COLO829 (cell line): ENCODE measurements around the gene RFPL2.

Experiments
- DNase-seq: peaks from one replicate; pipeline ENCODE4 v3.0.0; 2012; ENCODE audit warnings: low spot score

The RFPL2 gene

DNA sequence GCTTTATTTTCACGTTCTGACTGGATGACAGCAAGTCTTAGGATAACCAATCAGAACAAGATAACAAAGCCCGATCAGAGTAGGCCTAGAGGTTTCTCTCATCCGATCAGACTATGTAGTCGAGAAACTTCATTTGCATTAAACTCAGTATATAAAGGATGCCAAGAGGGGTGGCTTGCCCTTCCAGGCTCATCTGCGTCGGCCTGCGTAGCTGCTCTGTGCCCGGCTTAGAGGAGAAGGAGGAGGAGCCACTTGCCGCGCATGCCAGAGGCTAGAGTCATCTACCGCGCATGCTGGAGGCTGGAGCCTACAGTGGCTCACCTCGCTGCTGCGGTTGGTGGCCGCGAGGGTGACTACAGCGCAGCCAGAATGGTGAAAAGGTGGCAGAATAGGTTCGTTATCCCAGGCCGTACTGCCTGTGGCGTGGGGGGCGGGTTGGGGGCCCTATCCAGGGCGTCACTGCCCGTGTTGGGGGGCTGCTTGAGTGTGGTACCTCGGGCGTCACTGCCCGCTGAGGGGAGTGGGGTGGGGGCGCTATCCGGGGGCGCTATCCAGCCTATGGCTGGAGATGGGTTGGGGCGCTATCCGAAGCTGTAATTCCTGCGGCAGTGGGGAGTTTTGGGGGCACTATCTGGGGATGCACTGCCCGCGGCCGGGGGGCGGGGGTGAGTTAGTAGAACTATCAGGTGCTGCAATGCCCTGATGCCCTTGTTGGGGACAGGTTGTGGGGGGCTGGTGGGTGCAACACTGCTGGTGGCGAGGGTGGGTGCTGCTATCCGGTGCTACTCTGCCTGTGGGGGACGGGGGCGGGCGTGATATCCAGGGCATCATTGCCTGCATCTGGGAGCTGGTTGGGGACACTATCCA is at the start of gene RFPL2:
Gene RFPL2 (minus strand): TSS at position 218 of the 867 bp plus-strand sequence. CDS start 2,622 bp downstream, outside the sequence.
- peak; percentile 89 for DNase-seq

DNA sequence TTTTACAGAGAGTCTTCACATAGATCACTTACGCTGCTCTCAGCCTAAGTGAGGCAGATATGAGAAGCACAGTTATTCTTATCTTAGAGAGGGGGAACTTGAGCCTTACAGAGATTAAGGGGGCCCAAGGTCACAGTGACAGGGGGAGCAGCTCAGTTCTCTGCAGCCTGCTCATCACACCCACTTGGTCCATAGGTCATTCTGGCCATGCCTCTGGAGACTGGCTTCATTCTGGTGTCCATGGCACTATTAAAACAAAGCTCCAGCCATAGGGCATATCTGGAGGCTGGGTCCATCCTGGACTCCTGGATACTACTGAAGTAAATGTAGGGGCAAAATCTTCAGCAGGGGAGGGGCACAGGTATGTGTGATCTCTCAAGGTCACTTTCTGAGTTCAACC is 44.4 kb upstream of the RFPL2 start:
- no peak for DNase-seq

DNA sequence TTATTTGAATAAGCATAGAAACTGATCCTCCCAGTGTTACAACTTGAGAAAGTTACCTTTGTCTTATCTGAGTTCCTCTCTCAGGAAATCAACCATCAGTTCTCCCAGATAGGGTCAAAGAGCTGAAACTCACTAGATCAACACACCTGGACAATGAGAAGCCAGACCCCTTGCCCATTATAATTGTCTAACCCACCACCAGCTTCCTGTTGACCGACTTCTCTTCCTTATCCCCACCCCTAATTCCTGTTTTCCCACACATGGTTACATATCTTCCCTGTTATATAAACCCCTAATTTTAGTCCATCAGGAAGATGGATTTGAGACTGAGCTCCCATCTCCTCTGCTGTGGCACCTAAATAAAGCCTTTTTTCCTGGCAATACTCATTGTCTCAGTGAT is 43.4 kb upstream of the RFPL2 start:
- DNase-seq = no peak

DNA sequence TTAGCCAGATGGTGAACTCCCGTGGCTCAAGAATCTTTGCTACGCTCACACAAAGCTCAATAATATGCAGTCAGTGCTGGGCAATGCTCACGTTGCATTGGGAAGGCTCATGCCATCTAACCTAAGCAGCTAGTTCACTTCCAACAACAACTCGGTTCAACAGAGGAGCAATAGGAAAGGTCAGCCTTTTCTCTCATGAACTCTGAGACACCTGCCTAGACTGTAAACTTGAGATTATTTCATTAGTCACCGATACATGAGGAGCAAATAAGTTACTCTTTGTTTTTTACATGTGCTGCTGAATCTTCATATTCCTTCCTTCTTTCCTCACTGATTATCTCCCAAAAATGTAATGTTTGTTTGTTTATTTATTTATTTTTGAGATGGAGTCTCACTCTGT is 41.3 kb upstream of the RFPL2 start:
- no peak for DNase-seq

DNA sequence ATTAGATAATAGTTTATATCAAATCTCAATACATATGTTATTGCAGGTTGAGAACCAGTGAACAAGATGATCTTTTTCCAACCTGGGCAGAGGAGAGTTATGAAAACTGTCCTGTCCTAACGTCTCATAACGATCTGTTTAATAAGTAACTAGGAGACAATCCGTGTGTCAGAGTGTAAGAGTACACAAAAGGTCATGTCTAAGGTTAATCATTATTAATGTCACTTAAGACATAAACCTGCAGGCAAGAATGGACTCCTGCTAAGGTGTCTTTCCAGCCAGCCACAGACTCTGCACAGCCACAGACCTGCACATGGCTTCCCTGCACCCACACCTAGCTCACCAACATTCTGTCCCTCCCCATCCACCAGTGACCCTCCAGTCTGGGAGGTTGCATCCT is 40.2 kb upstream of the RFPL2 start:
- DNase-seq = no peak

DNA sequence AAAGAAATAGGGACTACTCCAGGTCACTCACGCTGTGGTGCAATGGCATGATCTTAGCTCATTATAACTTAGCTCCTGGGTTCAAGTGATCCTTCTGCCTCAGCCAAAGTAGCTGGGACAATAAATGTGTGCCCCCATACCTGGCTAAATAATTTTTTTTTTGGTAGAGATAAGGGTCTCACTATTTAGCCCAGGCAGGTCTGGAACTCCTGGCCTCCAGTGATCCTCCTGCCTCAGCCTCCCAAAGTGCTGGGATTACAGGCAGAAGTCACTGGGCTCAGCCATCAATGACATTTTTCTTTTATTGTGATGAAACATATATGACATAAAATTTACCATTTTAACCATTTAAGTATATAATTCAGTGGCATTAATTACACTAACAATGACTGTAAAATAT is 39.7 kb upstream of the RFPL2 start:
- DNase-seq = no peak

DNA sequence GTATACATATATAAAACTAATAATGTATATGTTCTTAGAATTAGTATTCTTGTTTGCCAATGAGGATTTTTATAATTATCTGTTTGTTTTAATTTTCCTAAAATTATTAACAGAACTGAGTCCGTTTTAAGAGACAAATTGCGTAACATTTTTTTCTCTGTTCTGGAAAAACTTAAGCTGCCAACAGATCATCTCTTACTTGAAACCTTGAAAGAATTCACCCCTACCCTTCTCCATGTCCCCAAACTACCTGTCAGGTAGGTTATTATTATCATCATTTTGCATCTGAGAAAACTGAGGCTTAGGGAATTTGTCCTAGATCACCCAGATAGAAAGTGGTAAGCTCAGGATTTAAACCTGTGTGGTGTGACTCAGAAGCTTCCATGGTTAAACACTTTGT is 35.6 kb upstream of the RFPL2 start:
- DNase-seq = no peak

DNA sequence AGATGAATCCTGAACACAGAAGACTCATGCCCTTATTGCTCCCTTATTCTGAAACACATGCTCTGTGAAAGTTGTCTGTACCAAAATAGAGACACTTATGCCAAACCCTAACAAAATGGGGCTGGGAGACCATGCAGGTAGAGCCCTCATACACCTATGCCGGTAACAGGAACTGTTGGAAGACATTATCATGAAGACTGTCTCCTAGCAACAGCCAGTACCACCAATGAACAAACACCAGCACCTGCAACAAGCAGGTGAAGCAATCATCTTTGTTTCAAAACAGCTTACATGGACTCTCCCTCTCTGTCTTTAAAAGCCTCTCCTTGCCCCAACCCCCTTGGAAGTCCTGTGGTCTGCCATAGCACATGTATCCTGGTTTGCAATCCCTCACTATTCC is 33.0 kb upstream of the RFPL2 start:
- no peak for DNase-seq

DNA sequence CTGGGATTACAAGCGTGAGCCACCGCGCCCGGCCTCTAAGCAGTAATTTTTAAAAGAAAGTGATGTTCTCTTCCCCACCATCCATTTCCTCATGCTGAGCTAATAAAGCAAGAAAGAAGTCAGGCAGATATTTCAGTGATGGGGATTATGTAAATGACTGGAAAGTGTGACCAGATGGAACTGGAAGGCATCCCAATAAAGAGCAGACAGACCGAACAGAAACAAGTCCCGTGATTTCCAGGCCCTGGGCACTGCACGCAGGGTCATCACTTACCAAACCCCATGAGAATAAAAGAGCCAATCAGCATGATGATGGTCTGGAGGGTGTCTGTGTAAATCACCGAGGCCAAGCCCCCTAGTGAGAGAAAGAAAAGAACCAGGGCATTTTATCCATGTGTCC is 32.1 kb upstream of the RFPL2 start:
- peak; percentile 35 for DNase-seq

DNA sequence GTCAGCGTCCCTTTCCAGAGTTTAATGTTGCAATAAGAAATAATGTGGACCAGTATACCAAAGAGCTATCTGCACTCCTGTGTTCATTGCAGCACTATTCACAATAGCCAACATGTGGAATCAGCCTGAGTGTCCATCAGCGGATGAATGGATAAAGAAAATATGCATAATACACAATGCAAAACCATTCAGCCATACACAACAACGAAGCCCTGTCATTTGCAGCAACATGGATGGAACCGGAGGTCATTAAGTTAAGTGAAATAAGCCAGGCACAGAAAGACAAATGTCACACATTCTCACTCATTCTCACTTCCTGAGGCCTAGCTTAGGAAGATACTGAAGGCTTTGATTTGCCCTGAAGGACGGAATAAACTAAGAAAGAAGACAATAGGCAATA is 28.2 kb upstream of the RFPL2 start:
- no peak for DNase-seq

DNA sequence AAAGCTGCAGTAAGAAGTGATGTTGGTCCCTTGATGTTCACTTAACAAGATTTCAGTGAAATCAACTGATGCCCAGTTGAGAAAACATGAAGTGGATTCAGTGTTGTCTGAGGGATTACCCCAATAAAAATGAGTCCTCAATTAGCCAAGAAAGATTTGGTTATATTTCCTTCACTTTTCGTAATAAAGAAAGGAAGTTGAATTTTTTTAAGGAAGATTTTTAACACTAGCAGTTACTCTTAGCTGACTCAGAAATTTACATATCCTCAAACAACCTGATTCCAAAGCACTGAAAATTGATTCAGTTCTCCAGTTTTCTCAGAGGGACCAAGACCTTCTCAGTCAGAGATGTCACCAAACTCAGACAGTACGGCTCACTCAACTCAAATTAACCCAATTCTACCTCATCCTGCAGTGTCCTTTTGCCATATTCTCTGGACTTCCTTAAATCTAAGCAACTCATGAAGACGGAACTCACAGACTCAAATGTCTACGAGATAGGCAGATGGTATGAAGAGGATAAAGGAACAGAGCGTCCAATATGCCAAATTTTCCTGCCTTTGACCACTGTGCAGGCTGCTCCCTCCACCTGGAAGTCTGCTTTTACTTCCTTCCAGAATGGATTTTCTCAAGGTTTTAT is 27.4 kb upstream of the RFPL2 start:
- no peak for DNase-seq

DNA sequence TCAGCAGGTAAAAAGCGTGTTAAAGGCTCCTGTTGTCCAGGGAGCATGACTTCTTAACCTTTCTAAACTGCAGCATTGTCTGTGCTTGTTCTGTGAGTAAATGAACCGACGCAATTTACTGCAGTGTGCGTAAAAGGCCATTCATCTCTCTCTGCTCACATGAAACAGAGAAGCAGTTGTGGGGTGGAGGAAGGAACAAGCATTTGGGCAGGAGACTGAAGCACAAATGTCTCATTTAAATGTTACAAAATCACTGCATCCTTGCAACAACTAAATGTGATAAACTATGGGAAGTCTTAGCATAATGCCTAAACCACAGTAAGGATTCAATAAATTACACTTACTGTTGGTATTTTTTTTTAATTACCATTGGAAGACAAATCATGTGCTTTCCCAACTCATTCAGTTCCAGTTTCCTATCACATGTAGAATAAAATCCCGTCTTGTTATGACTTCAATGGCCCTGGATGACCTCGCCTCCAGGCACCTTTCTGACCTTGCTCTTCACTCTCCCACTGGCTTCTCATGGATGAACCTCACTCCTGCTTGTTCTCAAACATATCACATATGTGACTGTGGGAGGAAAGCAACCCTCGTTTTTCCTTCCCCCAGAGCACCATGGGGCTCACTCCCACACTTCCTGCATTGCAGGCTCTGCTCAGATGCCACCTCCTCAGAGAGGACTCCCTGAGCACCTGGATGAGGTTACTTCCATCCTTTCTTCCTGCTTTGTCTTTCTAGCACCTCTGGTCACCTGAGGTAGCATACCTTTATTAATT is 21.6 kb upstream of the RFPL2 start:
- peak; percentile 69 for DNase-seq

DNA sequence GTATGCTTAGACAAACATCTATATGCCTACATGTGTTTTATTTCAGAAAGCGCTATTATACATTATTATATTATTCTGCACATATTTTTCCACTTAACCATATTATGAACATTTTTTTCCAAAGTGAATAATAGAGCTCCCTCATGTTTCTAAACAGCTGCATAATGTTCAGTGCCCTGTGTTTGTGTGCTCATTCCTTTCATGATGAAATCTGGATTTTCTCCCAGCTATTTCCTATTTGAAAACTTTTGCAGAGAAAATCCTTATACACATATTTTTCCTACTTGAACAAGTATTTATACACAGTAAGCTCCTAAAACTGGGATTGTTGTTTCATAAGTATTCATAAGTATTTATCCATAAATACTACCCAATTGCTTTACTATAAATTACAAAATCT is 18.1 kb upstream of the RFPL2 start:
- no peak for DNase-seq

DNA sequence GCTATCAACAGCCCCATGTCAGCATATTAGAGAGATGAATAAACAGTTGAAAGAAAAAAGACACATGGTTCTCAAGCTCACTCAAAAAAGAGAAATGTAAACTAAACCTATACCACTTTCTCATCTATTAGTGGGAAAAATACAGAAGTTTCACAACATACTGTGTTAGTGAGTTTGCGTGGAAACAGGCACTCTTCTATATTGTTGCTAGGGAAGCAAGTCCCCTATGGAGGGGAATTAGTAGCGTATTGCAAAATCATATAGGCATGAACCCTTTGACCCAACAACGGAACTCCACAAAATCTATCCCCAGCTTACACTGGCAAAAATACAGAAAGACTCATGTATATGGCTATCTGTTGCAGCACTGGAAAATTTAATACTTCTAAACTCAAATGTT is 14.2 kb upstream of the RFPL2 start:
- no peak for DNase-seq

DNA sequence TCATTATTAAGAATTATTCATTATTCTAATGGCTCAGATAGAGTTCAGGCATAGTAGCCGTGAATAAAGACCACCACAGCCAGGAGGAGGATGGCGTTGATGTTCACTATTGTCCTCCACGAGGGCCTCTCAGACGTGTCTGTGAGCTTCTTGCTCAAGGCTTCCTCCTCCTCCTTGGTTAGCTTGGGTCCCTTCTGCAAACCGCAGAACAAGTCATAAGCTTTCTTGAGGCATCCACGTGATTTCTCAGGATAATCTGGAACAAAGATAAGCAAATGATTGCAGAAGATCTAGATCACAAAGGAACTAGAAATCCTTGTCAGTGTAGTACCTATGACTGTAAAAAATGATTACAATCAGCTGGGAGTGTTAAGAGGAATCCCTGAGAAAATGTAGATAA is 13.6 kb upstream of the RFPL2 start:
- no peak for DNase-seq

DNA sequence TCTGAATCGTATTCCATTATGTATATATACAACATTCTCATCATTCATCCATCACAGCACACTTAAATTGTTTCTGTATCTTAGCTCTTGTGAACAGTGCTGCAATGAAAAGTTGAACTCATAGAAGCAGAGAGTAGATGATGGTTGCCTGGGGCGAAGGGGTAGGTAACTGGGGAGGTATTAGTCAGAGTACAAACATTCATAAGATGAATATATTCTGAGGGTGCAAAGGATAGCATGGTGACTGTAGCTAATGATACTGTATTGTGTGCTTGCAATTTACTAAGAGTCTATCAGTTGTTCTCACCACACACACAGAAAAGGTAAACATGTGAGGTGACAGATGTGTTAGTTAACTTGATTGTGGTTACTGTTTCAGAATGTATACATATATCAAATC is 12.6 kb upstream of the RFPL2 start:
- no peak for DNase-seq

DNA sequence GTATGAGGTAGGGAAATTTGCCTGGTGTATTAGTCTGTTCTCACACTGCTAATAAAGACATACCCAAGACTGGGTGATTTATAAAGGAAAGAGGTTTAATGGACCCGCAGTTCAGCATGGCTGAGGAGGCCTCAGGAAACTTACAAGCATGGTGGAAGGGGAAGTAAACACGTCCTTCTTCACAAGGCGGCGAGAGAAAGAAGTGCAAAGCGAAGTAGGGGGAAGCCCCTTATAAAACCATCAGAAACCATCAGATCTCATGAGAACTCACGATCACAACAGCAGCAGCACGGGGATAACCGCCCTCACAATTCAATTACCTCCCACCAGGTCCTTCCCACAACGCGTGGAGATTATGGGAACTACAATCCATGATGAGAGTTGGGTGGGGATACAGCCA is 12.0 kb upstream of the RFPL2 start:
- no peak for DNase-seq

DNA sequence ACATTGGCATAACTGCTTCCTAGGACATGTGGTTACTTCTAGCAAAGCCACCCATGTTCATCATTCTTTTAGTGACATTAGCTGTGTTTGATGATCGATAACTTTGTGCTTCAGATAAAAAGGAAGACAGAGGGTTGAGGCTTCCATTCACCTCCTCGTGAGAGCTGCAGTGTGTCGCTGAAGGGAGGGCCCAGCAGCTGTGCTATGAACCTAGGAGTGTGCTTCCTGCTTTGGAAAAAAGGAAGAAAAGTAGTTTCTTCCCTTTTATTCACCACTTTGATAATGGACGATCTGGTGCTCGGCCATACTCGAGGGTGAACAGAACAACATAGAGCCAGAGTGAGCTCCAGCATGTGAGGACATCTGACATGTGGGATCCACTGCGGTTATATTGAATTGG is 6.1 kb upstream of the RFPL2 start:
- no peak for DNase-seq

DNA sequence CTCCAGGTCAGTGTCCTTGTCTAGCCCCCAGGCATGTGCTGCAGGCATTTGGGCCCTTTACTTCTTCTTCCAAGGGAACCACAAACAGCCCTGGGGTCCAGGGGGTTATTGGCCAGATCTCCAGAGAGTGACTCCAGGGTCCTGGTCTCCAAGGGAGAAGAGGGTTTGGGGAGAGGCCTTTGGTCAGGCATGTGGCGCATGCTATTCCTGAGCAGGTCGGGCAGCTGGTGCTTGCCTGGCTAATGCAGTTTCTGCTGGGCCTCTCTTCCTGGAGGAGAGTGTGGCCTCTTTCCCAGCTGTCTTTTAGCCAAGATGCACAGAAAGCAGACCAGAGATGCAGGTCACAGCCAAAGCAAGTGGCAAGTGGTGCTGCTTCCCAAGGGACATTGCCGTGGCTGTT is 3.8 kb upstream of the RFPL2 start:
- no peak for DNase-seq

DNA sequence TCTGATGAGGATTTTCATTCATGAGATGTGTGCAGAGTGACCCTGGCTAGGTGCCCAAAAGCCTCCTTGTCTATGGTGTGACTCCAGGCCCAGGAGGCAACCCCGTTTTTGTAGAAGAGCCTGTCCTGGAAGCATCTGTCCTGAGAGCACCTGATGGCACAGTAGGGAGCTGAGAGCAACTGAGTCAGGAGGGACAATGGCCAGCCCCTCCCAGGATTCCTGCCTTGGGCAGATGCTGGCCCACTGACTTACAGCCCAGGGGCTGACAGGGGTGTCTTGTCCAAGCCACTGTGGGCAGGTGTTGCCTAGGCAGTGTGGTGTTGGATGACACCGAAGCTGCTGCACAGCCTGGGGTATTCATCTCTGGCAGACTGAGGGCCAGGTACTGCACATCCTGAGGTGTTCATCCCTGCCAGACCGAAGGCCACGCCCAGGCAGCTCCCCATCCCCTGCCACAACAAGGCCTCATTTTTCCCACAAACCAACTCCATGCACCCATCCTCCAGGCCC is 3.2 kb upstream of the RFPL2 start:
- DNase-seq = no peak

DNA sequence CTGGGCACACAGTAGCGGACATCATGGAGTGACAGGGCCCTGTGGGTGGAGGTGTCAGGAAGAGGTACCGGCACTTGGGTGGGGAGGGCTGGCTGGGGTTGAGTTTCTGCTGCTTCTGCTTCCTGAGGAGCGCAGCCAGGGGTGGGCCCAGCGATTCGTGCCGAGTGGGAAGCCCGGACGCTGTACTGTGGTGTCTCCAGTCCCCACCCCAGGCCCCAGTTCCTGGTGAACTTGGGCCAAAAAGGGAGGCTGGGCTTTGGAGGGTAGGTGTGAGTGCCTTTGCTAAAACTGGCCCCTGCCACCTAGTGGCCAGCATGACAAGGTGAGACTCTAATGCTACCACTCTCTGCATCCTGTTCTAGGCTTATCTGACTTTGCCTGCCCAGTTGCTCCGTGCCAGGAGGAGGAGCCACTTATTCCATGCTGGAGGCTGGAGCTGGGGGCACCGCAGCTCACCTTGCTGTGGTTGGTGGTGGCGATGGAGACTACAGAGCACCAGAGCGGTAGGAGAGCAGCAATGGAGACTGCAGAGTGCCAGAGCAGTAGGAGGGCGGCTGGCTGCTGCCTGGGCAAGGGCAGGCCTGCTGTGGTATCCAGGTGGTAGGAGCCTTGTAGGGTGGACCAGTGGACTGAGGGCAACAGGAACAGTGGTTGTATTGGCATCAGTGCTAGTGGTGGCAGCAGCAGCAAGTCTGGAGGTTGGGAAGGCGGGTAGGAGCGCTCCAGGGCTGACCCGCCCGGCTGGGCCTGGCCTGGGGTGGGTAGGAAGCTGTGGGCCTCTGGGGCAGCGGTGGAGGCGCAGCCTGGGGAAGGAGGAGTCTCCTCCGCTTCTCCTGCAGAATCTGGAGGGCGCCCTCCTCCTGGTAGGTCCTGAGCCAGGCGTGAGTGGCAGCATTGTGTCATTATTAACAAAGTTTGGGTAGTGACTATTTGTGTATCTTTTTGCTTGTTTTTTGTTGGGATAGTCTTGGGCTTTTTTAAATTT is 2.2 kb upstream of the RFPL2 start:
- no peak for DNase-seq
